ENCODE measurements around the gene RABGAP1L.

- TF ChIP-seq CTCF (IDR thresholded peaks at IDR 0.05) (no peak), EP300 (IDR thresholded peaks at IDR 0.05) (no peak)
Observed at GRCh38 chr1:174640783-174641182, 481.5 kb downstream of the RABGAP1L start.
